ENCODE results near the gene S1PR5. TPM values are rescaled to one million over a fixed set of nuclear protein-coding genes. Genes with fewer than 3 reads are reported as not detected.
"Not testable (repeated sequence)": the region's sequence is repeated elsewhere in the genome, so short reads cannot be mapped to it uniquely, and the experiment has no call there.

The S1PR5 gene
- total RNA-seq, 1 donor, result 0.27 TPM

DNA sequence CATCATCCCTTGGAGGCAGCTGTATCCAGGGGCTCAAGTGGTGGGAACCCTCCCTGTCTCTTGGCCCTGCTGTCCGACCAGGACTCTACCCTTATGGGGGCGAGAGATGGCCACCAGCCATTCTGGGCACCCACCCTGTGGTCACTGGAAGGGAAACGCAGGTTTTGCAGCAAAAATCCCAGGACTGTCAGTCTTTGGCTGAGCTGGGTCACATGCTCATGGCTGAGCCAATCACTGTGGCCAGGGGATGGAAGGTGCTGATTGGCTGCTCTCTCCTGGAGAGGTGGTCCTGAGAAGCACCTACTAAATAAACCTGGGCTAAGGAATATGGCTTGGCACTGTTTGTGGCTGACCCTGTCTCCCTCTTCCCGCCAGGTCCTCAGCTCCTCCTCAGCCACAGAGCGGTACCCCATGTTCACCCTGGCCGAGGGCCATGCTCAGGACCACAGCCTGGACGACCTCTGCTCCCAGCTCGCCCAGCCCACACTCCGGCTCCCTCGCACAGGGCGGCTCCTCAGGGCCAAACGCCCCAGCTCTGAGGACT, 35.3 kb upstream of the S1PR5 start:
- TF ChIP-seq, protein P1, sequence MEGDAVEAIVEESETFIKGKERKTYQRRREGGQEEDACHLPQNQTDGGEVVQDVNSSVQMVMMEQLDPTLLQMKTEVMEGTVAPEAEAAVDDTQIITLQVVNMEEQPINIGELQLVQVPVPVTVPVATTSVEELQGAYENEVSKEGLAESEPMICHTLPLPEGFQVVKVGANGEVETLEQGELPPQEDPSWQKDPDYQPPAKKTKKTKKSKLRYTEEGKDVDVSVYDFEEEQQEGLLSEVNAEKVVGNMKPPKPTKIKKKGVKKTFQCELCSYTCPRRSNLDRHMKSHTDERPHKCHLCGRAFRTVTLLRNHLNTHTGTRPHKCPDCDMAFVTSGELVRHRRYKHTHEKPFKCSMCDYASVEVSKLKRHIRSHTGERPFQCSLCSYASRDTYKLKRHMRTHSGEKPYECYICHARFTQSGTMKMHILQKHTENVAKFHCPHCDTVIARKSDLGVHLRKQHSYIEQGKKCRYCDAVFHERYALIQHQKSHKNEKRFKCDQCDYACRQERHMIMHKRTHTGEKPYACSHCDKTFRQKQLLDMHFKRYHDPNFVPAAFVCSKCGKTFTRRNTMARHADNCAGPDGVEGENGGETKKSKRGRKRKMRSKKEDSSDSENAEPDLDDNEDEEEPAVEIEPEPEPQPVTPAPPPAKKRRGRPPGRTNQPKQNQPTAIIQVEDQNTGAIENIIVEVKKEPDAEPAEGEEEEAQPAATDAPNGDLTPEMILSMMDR (IDR thresholded peaks at IDR 0.05; ENCODE audit: insufficient read depth, low read length), result no peak
- no peak overlapping the region for H3K4me3 ChIP-seq (ENCODE audit: low read depth, low read length)
- DNase-seq (ENCODE audit: low read depth), result no peak

GRCh38 chr19:10551698-10552301, 34.6 kb upstream of the S1PR5 start:
- peak; percentile 42 for DNase-seq (ENCODE audit: low read depth)
- H3K4me3 ChIP-seq (ENCODE audit: low read depth, low read length), result no peak overlapping the region
- TF ChIP-seq, protein P1 (IDR thresholded peaks at IDR 0.05; ENCODE audit: insufficient read depth, low read length), result peak; percentile 29

- not testable (repeated sequence) for H3K4me3 ChIP-seq (ENCODE audit: low read depth, low read length); DNase-seq (ENCODE audit: low read depth)
Observed at GRCh38 chr19:10551006-10551405, 33.8 kb upstream of the S1PR5 start.

- no peak for DNase-seq (ENCODE audit: low read depth)
- H3K4me3 ChIP-seq (ENCODE audit: low read depth, low read length), result no peak overlapping the region
- TF ChIP-seq, protein P1 (IDR thresholded peaks at IDR 0.05; ENCODE audit: insufficient read depth, low read length), result no peak
Observed at GRCh38 chr19:10550336-10550735, 33.1 kb upstream of the S1PR5 start.

DNA sequence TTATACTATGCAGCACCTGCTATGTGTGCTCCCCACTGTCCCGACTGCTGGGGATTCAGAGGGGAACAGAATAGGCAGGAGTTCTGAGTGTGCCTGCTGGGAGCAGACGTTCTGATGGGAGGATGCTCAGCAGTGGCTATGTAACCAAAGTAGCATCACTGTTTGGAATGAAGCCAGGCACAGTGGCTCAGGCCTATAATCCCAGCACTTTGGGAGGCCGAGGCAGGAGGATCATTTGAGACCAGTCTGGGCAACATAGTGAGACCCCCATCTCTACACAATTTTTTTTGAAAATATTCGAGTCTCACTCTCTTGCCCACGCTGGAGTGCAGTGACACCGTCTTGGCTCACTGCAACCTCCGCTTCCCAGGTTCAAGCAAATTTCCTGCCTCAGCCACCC, 32.5 kb upstream of the S1PR5 start:
- H3K4me3 ChIP-seq (ENCODE audit: low read depth, low read length), result no peak overlapping the region
- no peak for DNase-seq (ENCODE audit: low read depth)
- TF ChIP-seq, protein P1 (IDR thresholded peaks at IDR 0.05; ENCODE audit: insufficient read depth, low read length), result no peak

DNA sequence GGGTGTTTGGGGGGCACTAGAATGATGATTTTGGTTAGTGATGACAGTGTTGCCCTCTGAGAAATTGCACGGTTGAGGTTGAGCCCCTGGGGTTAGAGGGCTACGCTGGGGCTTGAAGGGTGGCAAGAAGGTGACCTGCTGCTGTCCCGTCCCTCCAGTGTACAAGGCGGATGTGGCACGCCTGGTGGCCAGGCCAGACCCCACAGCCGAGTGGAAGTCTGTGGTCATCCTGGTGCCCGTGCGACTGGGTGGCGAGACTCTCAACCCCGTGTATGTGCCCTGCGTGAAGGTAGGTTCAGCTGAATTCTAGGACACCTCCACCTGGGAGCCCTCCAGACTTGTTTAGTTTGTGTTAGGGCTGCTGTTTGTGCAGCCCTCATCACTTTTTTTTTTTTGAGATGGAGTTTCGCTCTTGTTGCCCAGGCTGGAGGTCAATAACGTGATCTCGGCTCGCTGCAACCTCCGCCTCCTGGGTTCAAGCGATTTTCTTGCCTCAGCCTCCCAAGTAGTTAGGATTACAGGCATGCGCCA, 31.6 kb upstream of the S1PR5 start:
- no peak overlapping the region for H3K4me3 ChIP-seq (ENCODE audit: low read depth, low read length)
- TF ChIP-seq, protein P1 (IDR thresholded peaks at IDR 0.05; ENCODE audit: insufficient read depth, low read length), result no peak
- no peak for DNase-seq (ENCODE audit: low read depth)

- TF ChIP-seq, protein P1 (IDR thresholded peaks at IDR 0.05; ENCODE audit: insufficient read depth, low read length), result no peak
- H3K4me3 ChIP-seq (ENCODE audit: low read depth, low read length), result no peak overlapping the region
- DNase-seq (ENCODE audit: low read depth), result no peak
Observed at GRCh38 chr19:10546817-10547216, 29.6 kb upstream of the S1PR5 start.
